ENCODE data around the gene MPPED1.

The MPPED1 gene

GRCh38 chr22:43479301-43479950, 67.6 kb downstream of the MPPED1 start:
- no peak for DNase-seq

GRCh38 chr22:43479962-43480361, 68.1 kb downstream of the MPPED1 start:
- DNase-seq = no peak

GRCh38 chr22:43481568-43482317, 69.9 kb downstream of the MPPED1 start:
- DNase-seq = peak; percentile 21

GRCh38 chr22:43482318-43482625, 70.5 kb downstream of the MPPED1 start:
- no peak for DNase-seq

GRCh38 chr22:43483266-43483665, 71.5 kb downstream of the MPPED1 start:
- no peak for DNase-seq

GRCh38 chr22:43483669-43484068, 71.9 kb downstream of the MPPED1 start:
- no peak for DNase-seq

GRCh38 chr22:43484227-43484626, 72.4 kb downstream of the MPPED1 start:
- DNase-seq = no peak

- no peak for DNase-seq
These were observed 73.8 kb downstream of the MPPED1 start for GRCh38 chr22:43485502-43486089.

- no peak for DNase-seq
These were observed 75.7 kb downstream of the MPPED1 start for GRCh38 chr22:43487311-43488030.

- DNase-seq = no peak
These were observed 76.4 kb downstream of the MPPED1 start for GRCh38 chr22:43488031-43488866.

- DNase-seq = no peak
These were observed 77.1 kb downstream of the MPPED1 start for GRCh38 chr22:43488937-43489336.

- DNase-seq = no peak
These were observed 78.5 kb downstream of the MPPED1 start for GRCh38 chr22:43490311-43490710.

- DNase-seq = no peak
These were observed 79.4 kb downstream of the MPPED1 start for GRCh38 chr22:43491177-43491576.

- DNase-seq = no peak
These were observed 79.9 kb downstream of the MPPED1 start for GRCh38 chr22:43491737-43492136.

- DNase-seq = no peak
These were observed 81.5 kb downstream of the MPPED1 start for GRCh38 chr22:43493297-43493696.

GRCh38 chr22:43497956-43498855, 86.4 kb downstream of the MPPED1 start:
- DNase-seq = no peak

GRCh38 chr22:43498856-43499253, 87.0 kb downstream of the MPPED1 start:
- DNase-seq = no peak

GRCh38 chr22:43500792-43501785, 89.3 kb downstream of the MPPED1 start:
- DNase-seq = no peak

- no peak for DNase-seq
These were observed 90.1 kb downstream of the MPPED1 start for GRCh38 chr22:43501878-43502277.

GRCh38 chr22:43502306-43502874, 90.6 kb downstream of the MPPED1 start:
- no peak for DNase-seq

All from DMS53 (cell line).